ENCODE data around the gene FAM222B.
"Not testable (repeated sequence)": the region's sequence is repeated elsewhere in the genome, so short reads cannot be mapped to it uniquely, and the experiment has no call there.

FAM222B gene

GRCh38 chr17:28841901-28842281, 699 bp downstream of the FAM222B start:
- DNase-seq (ENCODE audit: low spot score): peak; percentile 12

- DNase-seq (ENCODE audit: low spot score): no peak
Measured at GRCh38 chr17:28839221-28839620, 3.4 kb downstream of the FAM222B start.

DNA sequence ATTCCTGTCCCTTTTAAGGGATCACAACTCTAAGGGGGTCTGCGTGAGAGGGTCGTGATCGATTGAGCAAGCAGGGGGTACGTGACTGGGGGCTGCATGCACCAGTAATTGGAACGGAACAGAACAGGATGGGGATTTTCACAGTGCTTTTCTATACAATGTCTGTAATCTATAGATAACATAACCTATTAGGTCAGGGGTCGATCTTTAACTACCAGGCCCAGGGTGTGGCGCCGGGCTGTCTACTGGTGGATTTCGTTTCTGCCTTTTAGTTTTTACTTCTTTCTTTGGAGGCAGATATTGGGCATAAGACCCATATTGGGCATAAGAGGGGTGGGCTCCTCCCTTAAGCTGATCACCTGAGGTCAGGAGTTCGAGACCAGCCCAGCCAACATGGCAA, 6.0 kb downstream of the FAM222B start:
- DNase-seq (ENCODE audit: low spot score): not testable (repeated sequence)

DNA sequence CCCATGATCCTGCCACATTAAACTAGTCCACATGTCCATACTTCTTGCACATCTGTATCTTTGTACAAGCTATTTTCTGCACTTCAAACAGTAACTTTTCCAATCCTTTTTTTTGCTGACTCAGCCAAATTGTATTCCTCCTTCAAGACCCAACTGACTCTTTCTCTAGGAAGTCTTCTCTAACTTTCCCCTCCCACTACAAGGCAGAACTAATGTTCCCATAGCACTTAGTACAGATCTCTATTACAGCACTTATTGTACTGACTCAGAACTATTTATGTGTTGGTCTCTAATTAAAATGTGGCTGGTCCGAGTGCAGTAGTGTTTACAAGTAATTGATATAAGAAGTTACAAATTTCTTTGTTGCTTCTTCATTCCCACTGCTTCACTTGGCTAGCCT, 8.2 kb downstream of the FAM222B start:
- no peak for DNase-seq (ENCODE audit: low spot score)

DNA sequence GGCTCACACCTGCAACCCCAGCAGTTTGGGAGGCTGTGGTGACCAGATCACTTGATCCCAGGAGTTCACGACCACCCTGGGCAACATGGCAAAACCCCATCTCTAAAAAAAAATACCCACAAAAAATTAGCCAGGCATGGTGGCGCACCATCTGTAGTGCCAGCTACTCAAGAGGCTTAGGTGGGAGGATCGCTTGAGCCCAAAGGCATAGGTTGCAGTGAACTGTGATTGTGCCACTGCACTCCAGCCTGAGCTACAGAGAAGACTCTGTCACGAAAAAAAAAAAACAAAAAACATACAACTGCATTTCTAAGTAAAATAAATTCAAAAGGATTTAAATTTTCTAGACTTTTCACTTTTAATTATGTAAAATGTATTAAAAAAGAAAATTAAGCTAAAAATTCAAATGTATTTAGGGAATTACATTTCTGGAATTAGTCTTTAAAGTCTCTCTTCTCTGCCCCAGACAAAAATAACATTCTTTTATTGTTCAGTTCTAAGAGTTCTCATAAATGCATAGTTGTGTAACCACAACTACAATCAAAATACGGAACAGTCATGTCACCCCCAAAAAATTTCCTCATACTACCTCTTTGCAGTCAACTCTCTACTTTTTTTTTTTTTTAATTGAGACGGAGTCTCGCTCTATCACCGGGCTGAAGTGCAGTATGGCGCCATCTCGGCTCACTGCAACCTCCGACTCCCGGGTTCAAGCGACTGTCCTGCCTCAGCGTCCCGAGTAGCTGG, 14.1 kb downstream of the FAM222B start:
- no peak for DNase-seq (ENCODE audit: low spot score)

DNA sequence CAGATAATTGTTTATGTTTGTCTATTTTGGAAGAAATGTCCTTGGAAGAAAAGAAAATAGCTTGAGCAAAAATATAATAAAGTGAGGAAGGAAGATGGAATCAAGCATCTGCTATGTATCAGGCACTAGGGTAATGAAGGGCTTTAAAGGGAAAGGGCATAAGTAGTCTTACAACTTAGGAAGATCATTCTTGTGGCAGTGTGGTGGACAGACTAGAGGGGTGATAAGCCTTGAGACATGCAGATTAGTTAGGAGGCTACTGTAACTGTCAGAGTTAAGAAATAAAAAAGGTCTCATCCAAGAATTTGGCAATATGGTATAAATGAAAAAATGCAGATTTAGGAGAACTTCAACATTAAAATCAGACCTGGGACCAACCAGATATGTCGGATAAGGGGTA, 14.9 kb downstream of the FAM222B start:
- DNase-seq (ENCODE audit: low spot score): no peak

DNA sequence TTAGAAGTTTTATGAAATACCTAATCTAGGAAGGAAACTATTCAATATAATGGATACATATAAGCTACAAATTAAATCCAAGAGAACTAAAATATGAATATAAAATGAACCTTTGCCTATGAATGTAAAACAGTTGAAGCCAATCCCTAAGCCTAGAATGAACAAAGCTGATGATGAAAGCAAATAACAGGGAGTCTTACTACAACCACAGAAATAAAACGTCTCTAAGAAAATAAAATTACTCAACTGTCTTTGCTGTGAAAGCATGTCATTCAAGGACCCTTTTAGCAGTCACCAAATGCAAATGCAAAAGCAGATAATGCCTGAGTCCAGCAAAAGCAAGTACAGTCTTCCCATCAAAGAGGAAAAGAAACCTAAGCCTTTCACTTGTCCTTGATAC, 23.0 kb downstream of the FAM222B start:
- no peak for DNase-seq (ENCODE audit: low spot score)

DNA sequence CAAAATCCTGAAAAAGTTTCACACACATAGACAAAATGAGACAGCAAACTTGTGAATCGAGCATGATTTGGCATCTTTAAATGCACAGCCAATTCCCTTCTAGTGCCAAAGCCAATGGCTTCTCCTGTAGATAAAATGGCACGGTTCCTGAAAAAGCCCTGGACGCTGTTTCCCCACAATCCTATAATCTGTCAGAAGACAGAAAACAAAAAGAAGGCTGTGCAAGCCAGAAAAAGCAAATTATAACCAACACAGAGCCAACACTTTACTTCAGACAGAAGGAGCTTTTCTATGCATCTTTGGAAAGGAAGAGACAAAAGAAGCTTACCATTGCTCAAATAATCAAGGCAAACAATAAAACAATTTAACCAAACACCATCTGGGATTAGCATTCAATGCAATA, 23.8 kb downstream of the FAM222B start:
- no peak for DNase-seq (ENCODE audit: low spot score)

- no peak for DNase-seq (ENCODE audit: low spot score)
Measured at GRCh38 chr17:28816540-28816939, 26.1 kb downstream of the FAM222B start.

GRCh38 chr17:28812748-28813377, 29.7 kb downstream of the FAM222B start:
- DNase-seq (ENCODE audit: low spot score): no peak

- peak; percentile 93 for DNase-seq (ENCODE audit: low spot score)
Measured at GRCh38 chr17:28812091-28812747, 30.4 kb downstream of the FAM222B start.

DNA sequence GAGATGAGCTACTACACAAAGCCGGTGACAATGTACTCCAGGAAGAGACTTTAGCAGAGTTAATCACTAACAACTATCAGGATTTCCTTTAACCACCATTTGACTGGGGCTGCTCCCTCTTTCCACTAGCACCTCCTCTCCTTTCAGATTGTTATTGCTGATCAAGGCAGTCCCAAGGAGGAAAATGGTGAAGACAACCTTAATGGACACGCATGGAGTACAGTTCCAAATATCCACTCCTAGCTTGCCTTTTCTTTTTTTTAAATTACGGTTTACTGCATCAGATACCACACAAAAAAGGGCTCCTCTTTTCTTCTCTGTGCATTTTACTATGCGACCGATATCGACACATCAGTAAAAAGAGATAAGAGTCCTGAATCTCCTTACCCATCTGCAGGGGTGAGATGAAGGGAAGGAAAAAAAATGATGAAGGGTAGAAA, 30.9 kb downstream of the FAM222B start:
- peak; percentile 3 for DNase-seq (ENCODE audit: low spot score)

DNA sequence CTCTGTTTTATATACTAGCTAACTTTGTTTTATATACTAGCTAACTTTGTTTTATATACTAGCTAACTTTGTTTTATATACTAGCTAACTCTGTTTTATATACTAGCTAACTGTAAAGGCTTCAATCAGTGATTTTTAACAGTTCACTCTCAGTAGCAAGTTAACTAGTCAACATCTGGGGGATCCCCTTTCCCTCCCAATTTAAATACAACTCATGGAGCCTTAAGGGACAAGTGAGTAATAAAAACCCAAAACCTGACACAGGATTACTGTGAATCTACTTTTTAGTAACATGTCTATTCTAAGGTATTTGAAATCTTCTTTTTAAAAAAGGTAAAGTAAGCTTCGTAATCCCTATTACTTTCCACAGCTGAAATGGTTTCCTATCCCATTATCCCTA, 32.2 kb downstream of the FAM222B start:
- no peak for DNase-seq (ENCODE audit: low spot score)

DNA sequence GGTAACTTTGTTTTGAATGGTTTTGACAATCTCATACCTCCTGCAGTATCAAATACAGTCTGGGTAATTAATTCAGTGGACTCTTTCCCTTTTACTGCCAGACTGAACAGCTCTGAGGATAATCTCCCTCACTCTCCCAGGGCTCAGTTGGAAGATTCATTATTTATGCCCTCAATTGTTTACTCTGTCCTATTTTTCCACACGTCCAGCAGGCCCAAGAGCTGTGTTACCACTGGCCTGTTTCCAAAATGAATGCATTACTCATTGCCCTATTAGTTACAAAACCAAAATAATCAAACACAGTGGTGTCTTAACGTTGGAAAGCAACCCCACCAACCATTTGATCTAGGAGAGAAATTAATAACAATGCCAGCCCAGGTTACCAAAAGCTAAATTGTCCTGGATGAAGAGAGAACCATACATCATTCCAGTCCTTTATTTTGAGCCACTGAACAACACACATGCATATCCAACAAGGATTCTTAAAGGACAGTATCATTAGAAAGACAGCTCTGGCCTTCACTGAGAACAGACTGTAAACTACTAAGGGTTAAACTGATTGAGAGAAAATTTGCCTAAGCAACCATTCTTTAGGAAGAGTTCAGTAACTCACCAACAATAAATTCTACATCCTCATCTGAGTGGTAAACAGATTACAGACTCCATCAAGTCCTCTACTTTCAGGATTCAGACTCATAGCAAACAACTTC, 34.5 kb downstream of the FAM222B start:
- no peak for DNase-seq (ENCODE audit: low spot score)

- no peak for DNase-seq (ENCODE audit: low spot score)
Measured at GRCh38 chr17:28796062-28796461, 46.5 kb downstream of the FAM222B start.

DNA sequence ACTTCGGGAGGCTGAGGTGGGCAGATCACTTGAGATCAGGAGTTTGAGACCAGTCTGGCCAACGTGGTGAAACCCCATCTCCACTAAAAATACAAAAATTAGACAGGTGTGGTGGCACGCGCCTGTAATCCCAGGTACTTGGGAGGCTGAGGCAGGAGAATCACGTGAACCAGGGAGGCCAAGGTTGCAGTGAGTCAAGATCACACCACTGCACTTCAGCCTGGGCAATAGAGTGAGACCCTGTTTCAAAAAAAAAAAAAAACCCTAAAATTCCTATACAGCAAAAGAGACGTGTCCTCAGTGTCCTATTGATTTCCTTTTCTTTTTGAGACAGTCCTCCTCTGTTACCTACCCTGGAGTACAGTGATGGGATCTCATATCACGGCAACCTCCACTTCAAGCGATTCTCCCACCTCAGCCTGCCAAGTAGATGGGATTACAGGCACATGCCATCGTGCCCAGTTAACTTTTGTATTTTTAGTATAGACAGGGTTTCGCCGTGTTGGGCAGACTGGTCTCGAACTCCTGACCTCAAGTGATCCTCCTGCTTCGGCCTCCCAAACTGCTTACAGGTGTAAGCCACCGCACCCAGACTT, 47.6 kb downstream of the FAM222B start:
- DNase-seq (ENCODE audit: low spot score): not testable (repeated sequence)

DNA sequence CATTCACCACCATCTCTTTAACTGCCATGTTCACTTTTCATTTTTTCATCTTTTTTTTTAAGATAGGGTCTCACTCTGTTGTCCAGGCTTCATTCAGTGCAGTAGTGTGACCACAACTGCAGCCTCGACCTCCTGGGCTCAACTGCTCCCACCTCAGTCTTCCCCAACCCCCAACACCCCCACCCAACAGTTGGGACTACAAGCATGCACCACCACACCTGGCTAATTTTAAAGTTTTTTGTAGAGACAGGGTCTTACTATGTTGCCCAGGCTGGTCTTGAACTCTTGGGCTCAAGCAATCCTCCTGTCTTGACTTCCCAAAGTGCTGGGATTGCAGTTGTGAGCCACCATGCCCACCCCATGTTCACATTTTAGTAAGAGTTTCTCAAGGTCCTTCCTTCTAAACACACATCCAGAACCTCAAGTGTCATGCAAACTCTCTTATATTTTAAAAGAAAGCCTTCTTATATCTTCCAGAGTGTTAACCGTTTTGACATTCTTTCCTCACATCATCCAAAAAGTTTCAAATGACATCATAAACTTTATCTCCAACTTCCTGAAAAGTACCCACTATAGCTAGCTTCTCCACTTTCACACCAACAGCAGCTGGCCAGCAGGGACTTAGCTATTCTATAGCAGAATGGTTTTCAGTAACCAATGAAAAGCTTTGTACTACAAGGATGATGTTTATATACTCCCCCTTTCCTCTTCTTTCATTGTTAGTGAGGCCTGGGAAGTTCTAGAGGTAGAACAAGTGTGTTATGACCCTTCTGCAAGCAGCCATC, 49.5 kb downstream of the FAM222B start:
- no peak for DNase-seq (ENCODE audit: low spot score)

- no peak for DNase-seq (ENCODE audit: low spot score)
Measured at GRCh38 chr17:28788100-28788499, 54.5 kb downstream of the FAM222B start.

DNA sequence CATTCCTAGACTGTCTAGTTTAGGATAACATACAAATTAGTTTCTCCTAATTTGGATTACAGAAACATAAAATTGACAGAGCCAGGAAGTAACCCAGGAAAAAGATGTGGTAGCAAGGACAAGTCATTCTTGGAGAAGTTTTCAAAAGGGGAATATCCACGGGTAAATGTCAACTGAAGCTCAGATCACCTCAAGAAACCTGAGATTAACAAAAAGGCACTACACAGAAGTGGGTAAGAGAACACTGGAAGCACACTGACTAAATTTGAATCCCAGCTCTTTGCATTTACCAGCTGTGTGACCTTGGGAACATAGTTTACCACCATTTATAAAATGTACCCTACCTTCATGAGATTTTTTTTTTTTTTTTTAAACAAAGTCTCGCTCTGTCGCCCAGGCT, 59.4 kb downstream of the FAM222B start:
- no peak for DNase-seq (ENCODE audit: low spot score)

- not testable (repeated sequence) for DNase-seq (ENCODE audit: low spot score)
Measured at GRCh38 chr17:28779601-28780000, 63.0 kb downstream of the FAM222B start.

DNA sequence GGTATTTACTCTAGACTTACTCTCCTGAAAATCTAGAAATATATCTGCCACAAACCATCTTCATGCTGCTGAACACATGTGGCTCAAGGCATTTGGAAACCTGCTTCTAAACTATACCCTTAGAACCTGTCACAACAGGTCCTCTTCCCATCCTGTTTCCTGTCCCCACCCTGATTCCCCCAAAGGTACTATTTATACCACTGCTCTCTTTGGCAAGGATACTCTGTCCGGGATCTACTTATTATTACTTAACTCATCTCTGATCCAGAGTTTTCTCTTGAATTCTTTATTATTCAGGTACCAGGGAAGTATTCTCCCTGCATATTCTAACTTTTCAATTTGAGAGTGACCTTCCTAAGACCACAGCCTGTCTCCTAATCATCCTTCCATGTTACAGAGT, 65.4 kb downstream of the FAM222B start:
- DNase-seq (ENCODE audit: low spot score): no peak

Data from CD4-positive, alpha-beta T cell treated with Interleukin-15 for 4 hours (primary cell).